Measurements from ENCODE around the gene RCOR2. TPM values are rescaled to one million over a fixed set of nuclear protein-coding genes. Genes with fewer than 3 reads are reported as not detected.

Gene RCOR2
- total and polyA plus RNA-seq, 2 of the 4 experiments (the other 2 are of a cell fraction) = 0.90 to 2.0 TPM

DNA sequence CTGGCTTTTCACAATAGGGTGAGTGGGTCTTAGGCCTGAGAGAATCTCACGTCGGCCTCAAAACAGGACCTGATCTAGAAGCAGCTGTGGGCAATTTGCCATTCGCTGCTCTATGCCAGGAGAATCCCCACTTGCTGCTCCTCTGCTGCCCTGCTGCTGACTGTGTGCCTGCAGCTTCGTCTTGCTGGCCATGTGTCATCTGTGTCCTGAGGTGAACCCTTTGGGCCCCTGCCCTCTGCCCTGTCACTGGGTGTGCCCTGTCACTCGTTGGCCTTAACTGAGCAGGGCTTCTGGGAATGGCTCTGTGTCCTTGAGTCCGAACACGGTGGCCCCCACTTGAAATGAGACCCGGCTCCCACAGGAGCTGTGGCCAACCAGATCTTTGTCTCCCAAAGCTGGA is 28.0 kb upstream of the RCOR2 start:
- H3K4ac ChIP-seq (ENCODE audit: low read depth, low read length) = 0 out of 2 replicates have a peak overlapping the region, but pooled peaks have one; percentile 28
- intact Hi-C loops (cut with micrococcal nuclease) (loop anchor here (1.0 to 2.0 kb wide), 2 partner anchors 108 to 176 kb away; partner anchors contain the start of gene ZFTA), dilution Hi-C loops (cut with HindIII; ENCODE audit: low sequenced_read_pairs, unreplicated experiment) (no loop called here), in situ Hi-C loops (cut with MboI; ENCODE audit: low sequenced_read_pairs) (loop anchor here (5.0 to 25.0 kb wide), 3 partner anchors 108 to 458 kb away; partner anchors contain the start of genes MARK2, PLAAT5 and ZFTA)
- H4K20me1 ChIP-seq (ENCODE audit: insufficient read depth, low read length) = peaks cover 3% of the 10 kb centered on the region
- no peak overlapping the region for H4K91ac ChIP-seq (ENCODE audit: insufficient read depth, low read depth, low read length)
- H3K18ac ChIP-seq (ENCODE audit: low read depth, low read length) = no peak overlapping the region
- WGBS, 2 experiments (ENCODE audit: extremely low coverage in 2 of 2, insufficient read length in 1 of 2) = 63% methylated on average over 8 of the region's 8 CpGs; no CpG with 5 or more reads in 1 of the 2 experiments
- ChIA-PET CTCF (interaction anchor here (0.5 to 1.8 kb wide), 3 partner anchors 44 to 115 kb away, joined by 5 to 21 read pairs (median 6); partner anchors contain the start of gene MARK2), POLR2A (ENCODE audit: unreplicated experiment) (no interaction called here)
- peaks cover 24 to 53% of the 10 kb centered on the region in 2 experiments for H3K79me1 ChIP-seq (ENCODE audit: low read depth in 1 of 2, low read length in 2 of 2)
- no peak overlapping the region for H3K4me3 ChIP-seq (ENCODE audit: insufficient read depth, low read depth, low read length)
- H3K9me1 ChIP-seq (ENCODE audit: insufficient read depth, low read length) = no peaks in the 10 kb centered on the region; the same call in 1 of the 2 replicates
- peaks cover 6% of the 10 kb centered on the region; the same call in 1 of the 2 replicates for H3K4me1 ChIP-seq (ENCODE audit: control insufficient read depth, insufficient read depth, low read length)
- H2BK15ac ChIP-seq (ENCODE audit: low read depth, low read length) = no peak overlapping the region
- peak overlapping the region; percentile 79 for H2AFZ ChIP-seq (replicated peaks; ENCODE audit: low read length, poor library complexity)
- H3K9me3 ChIP-seq (ENCODE audit: control insufficient read depth, insufficient read depth, low read length) = no peaks in the 10 kb centered on the region
- no peak overlapping the region for H4K8ac ChIP-seq (ENCODE audit: low read depth in 2 of 2, low read length in 2 of 2)
- no peak overlapping the region for H2BK20ac ChIP-seq (ENCODE audit: low read depth, low read length)
- no peak overlapping the region; the same call in 1 of the 2 replicates for H3K14ac ChIP-seq (replicated peaks; ENCODE audit: low read depth, low read length)
- no peak overlapping the region for H2BK5ac ChIP-seq (ENCODE audit: low read depth, low read length, poor library complexity, severe bottlenecking)
- no peak for DNase-seq
- no peak overlapping the region for H3K9ac ChIP-seq (ENCODE audit: low read depth, low read length)
- no peaks in the 10 kb centered on the region for H3K27me3 ChIP-seq (ENCODE audit: control insufficient read depth, insufficient read depth, low read length)
- H2BK120ac ChIP-seq (ENCODE audit: low read depth, low read length) = no peak overlapping the region
- peak overlapping the region; percentile 44; the same call in 1 of the 2 replicates for H2AK5ac ChIP-seq (ENCODE audit: low read depth, low read length)
- peak overlapping the region; percentile 45 for H2AK9ac ChIP-seq (replicated peaks; ENCODE audit: low read depth, low read length, poor library complexity)
- no peak overlapping the region for H4K5ac ChIP-seq (ENCODE audit: low read depth, low read length)
- no peak overlapping the region for H3K27ac ChIP-seq (ENCODE audit: insufficient read depth, low read length)
- TF ChIP-seq MAFK (IDR thresholded peaks at IDR 0.05; ENCODE audit: low read depth, low read length) (no peak), BHLHE40 (IDR thresholded peaks at IDR 0.05; ENCODE audit: low read depth, low read length) (no peak), NFE2L2 (IDR thresholded peaks at IDR 0.05; ENCODE audit: low read depth, low read length) (no peak), FOS (IDR thresholded peaks at IDR 0.05; ENCODE audit: low read depth, low read length) (no peak), POLR2A (IDR thresholded peaks at IDR 0.05; ENCODE audit: low read depth, low read length) (no peak), CEBPB (IDR thresholded peaks at IDR 0.05; ENCODE audit: low read depth, low read length) (no peak), RAD21 (IDR thresholded peaks at IDR 0.05; ENCODE audit: low read length) (no peak), MAZ (IDR thresholded peaks at IDR 0.05; ENCODE audit: borderline replicate concordance, low read depth, low read length) (no peak), MXI1 (IDR thresholded peaks at IDR 0.05; ENCODE audit: borderline replicate concordance, low read depth, low read length) (no peak), RFX5 (IDR thresholded peaks at IDR 0.05; ENCODE audit: low read depth, low read length) (no peak)
- TF ChIP-seq, protein P1, sequence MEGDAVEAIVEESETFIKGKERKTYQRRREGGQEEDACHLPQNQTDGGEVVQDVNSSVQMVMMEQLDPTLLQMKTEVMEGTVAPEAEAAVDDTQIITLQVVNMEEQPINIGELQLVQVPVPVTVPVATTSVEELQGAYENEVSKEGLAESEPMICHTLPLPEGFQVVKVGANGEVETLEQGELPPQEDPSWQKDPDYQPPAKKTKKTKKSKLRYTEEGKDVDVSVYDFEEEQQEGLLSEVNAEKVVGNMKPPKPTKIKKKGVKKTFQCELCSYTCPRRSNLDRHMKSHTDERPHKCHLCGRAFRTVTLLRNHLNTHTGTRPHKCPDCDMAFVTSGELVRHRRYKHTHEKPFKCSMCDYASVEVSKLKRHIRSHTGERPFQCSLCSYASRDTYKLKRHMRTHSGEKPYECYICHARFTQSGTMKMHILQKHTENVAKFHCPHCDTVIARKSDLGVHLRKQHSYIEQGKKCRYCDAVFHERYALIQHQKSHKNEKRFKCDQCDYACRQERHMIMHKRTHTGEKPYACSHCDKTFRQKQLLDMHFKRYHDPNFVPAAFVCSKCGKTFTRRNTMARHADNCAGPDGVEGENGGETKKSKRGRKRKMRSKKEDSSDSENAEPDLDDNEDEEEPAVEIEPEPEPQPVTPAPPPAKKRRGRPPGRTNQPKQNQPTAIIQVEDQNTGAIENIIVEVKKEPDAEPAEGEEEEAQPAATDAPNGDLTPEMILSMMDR (conservative IDR thresholded peaks at IDR 0.05; ENCODE audit: low read depth, low read length) = no peak
- TF ChIP-seq, protein P2, sequence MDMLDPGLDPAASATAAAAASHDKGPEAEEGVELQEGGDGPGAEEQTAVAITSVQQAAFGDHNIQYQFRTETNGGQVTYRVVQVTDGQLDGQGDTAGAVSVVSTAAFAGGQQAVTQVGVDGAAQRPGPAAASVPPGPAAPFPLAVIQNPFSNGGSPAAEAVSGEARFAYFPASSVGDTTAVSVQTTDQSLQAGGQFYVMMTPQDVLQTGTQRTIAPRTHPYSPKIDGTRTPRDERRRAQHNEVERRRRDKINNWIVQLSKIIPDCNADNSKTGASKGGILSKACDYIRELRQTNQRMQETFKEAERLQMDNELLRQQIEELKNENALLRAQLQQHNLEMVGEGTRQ (IDR thresholded peaks at IDR 0.05; ENCODE audit: low read depth, low read length) = no peak
- TF ChIP-seq, protein P3, sequence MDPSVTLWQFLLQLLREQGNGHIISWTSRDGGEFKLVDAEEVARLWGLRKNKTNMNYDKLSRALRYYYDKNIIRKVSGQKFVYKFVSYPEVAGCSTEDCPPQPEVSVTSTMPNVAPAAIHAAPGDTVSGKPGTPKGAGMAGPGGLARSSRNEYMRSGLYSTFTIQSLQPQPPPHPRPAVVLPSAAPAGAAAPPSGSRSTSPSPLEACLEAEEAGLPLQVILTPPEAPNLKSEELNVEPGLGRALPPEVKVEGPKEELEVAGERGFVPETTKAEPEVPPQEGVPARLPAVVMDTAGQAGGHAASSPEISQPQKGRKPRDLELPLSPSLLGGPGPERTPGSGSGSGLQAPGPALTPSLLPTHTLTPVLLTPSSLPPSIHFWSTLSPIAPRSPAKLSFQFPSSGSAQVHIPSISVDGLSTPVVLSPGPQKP (IDR thresholded peaks at IDR 0.05; ENCODE audit: borderline replicate concordance, low read depth, low read length) = no peak
- peaks cover 11% of the 10 kb centered on the region for H3K36me3 ChIP-seq (ENCODE audit: control insufficient read depth, insufficient read depth, low read length)
- BruUV-seq (replicated peaks) = no TSS peak
- no peak overlapping the region for H3K56ac ChIP-seq (ENCODE audit: extremely low read depth, insufficient read depth, low read length)
- no peak overlapping the region; the same call in none of the 2 replicates for H3K23ac ChIP-seq (ENCODE audit: low read depth, low read length)
- no peak overlapping the region for H3K4me2 ChIP-seq (ENCODE audit: low read depth, low read length)
- ATAC-seq (ENCODE audit: low read depth) = no peak
